Measurements from ENCODE around the gene MAN1C1.
"Not testable (repeated sequence)": the region's sequence is repeated elsewhere in the genome, so short reads cannot be mapped to it uniquely, and the experiment has no call there.

The MAN1C1 gene

GRCh38 chr1:25599969-25600610 lies 16.5 kb upstream of the MAN1C1 start:
- no peak for TF ChIP-seq CTCF (conservative IDR thresholded peaks at IDR 0.05; ENCODE audit: low read depth, low read length)
- H2AFZ ChIP-seq (ENCODE audit: low read depth) = no peak overlapping the region
- H3K9ac ChIP-seq = no peak overlapping the region
- H3K4me3 ChIP-seq (IDR thresholded peaks at IDR 0.05; ENCODE audit: insufficient read depth, low read depth, low read length) = no peak overlapping the region
- no peaks in the 10 kb centered on the region for H4K20me1 ChIP-seq (ENCODE audit: insufficient read depth)
- no peaks in the 10 kb centered on the region for H3K4me1 ChIP-seq (ENCODE audit: low read depth, poor library complexity, severe bottlenecking)
- no peak overlapping the region for H3K27ac ChIP-seq
- H3K27me3 ChIP-seq (ENCODE audit: insufficient read depth, low read depth) = no peaks in the 10 kb centered on the region
- H3K79me2 ChIP-seq (ENCODE audit: insufficient read depth, low read depth) = no peaks in the 10 kb centered on the region
- H3K4me2 ChIP-seq = no peak overlapping the region
- no peaks in the 10 kb centered on the region for H3K36me3 ChIP-seq (ENCODE audit: insufficient read depth)

GRCh38 chr1:25600971-25601699 lies 15.5 kb upstream of the MAN1C1 start:
- H3K9ac ChIP-seq; H3K4me3 ChIP-seq (IDR thresholded peaks at IDR 0.05; ENCODE audit: insufficient read depth, low read depth, low read length); H3K4me1 ChIP-seq (ENCODE audit: low read depth, poor library complexity, severe bottlenecking); H3K27ac ChIP-seq; H3K27me3 ChIP-seq (ENCODE audit: insufficient read depth, low read depth); H2AFZ ChIP-seq (ENCODE audit: low read depth); H3K36me3 ChIP-seq (ENCODE audit: insufficient read depth); H3K4me2 ChIP-seq; H4K20me1 ChIP-seq (ENCODE audit: insufficient read depth); H3K79me2 ChIP-seq (ENCODE audit: insufficient read depth, low read depth): not testable (repeated sequence)

- not testable (repeated sequence) for H3K9ac ChIP-seq; H4K20me1 ChIP-seq (ENCODE audit: insufficient read depth); H3K27me3 ChIP-seq (ENCODE audit: insufficient read depth, low read depth); H3K4me2 ChIP-seq; H3K79me2 ChIP-seq (ENCODE audit: insufficient read depth, low read depth); H2AFZ ChIP-seq (ENCODE audit: low read depth); H3K4me3 ChIP-seq (IDR thresholded peaks at IDR 0.05; ENCODE audit: insufficient read depth, low read depth, low read length); H3K27ac ChIP-seq; H3K36me3 ChIP-seq (ENCODE audit: insufficient read depth)
- peaks cover 33% of the 10 kb centered on the region for H3K4me1 ChIP-seq (ENCODE audit: low read depth, poor library complexity, severe bottlenecking)
Observed at GRCh38 chr1:25603779-25604538, 12.6 kb upstream of the MAN1C1 start.

- Histone ChIP-seq H3K4me3 (IDR thresholded peaks at IDR 0.05; ENCODE audit: insufficient read depth, low read depth, low read length) (no peak overlapping the region), H3K79me2 (ENCODE audit: insufficient read depth, low read depth) (no peaks in the 10 kb centered on the region), H3K36me3 (ENCODE audit: insufficient read depth) (no peaks in the 10 kb centered on the region), H2AFZ (ENCODE audit: low read depth) (no peak overlapping the region), H3K4me1 (ENCODE audit: low read depth, poor library complexity, severe bottlenecking) (peaks cover 57% of the 10 kb centered on the region), H3K4me2 (peak overlapping the region; percentile 21), H3K27ac (no peak overlapping the region), H4K20me1 (ENCODE audit: insufficient read depth) (no peaks in the 10 kb centered on the region), H3K27me3 (ENCODE audit: insufficient read depth, low read depth) (no peaks in the 10 kb centered on the region), H3K9ac (no peak overlapping the region)
- no peak for TF ChIP-seq CTCF (conservative IDR thresholded peaks at IDR 0.05; ENCODE audit: low read depth, low read length)
Observed at GRCh38 chr1:25607123-25607522, 9.5 kb upstream of the MAN1C1 start.

GRCh38 chr1:25608488-25609178 lies 8.0 kb upstream of the MAN1C1 start:
- Histone ChIP-seq H3K4me1 (ENCODE audit: low read depth, poor library complexity, severe bottlenecking) (peaks cover 57% of the 10 kb centered on the region), H3K27me3 (ENCODE audit: insufficient read depth, low read depth) (peaks cover under 1% of the 10 kb centered on the region; the same call in 1 of the 2 replicates), H3K27ac (no peak overlapping the region), H3K9ac (no peak overlapping the region), H3K79me2 (ENCODE audit: insufficient read depth, low read depth) (no peaks in the 10 kb centered on the region), H3K4me2 (peak overlapping the region; percentile 83; the same call in 1 of the 2 replicates), H2AFZ (ENCODE audit: low read depth) (peak overlapping the region; percentile 59; the same call in 1 of the 2 replicates), H4K20me1 (ENCODE audit: insufficient read depth) (no peaks in the 10 kb centered on the region), H3K36me3 (ENCODE audit: insufficient read depth) (no peaks in the 10 kb centered on the region), H3K4me3 (IDR thresholded peaks at IDR 0.05; ENCODE audit: insufficient read depth, low read depth, low read length) (no peak overlapping the region)
- peak; percentile 41; the same call in 1 of the 2 replicates for TF ChIP-seq CTCF (conservative IDR thresholded peaks at IDR 0.05; ENCODE audit: low read depth, low read length)
